GM23338 (cell line): ENCODE measurements around the gene FCN2. TPM values are rescaled to one million over a fixed set of nuclear protein-coding genes. Genes with fewer than 3 reads are reported as not detected.

Experiments
- ATAC-seq: fragments of 200-7000 bp; cut with Tn5 transposase; 3 replicates; pipeline ENCODE4 v1.9.1; 2020
- DNase-seq: peaks from one replicate; pipeline ENCODE4 v3.0.0-alpha.2; 2015; ENCODE audit warnings: low spot score
- H2AFZ ChIP-seq: fragments of 200-600 bp; sonication (generic); 2 replicates; pipeline ENCODE4 v1.8.0; 2016; ENCODE audit warnings: antibody characterized with exemption, mild to moderate bottlenecking, moderate library complexity
- H3F3A ChIP-seq: fragments of 200-600 bp; sonication (generic); replicated peaks from 2 replicates; pipeline ENCODE4 v1.8.0; 2017; ENCODE audit warnings: antibody characterized with exemption, mixed run types, low read depth
- H3K27ac ChIP-seq: fragments of 200-600 bp; sonication (generic); 2 replicates; pipeline ENCODE4 v1.6.1; 2016; ENCODE audit warnings: low read depth
- H3K27me3 ChIP-seq: fragments of 200-600 bp; sonication (generic); 2 replicates; pipeline ENCODE4 v1.8.0; 2016; ENCODE audit warnings: mild to moderate bottlenecking, mixed run types, moderate library complexity; ENCODE audit not compliant: insufficient read depth
- H3K36me3 ChIP-seq: fragments of 200-600 bp; sonication (generic); 2 replicates; pipeline ENCODE4 v1.8.0; 2016; ENCODE audit warnings: mild to moderate bottlenecking; ENCODE audit not compliant: insufficient read depth
- H3K4me1 ChIP-seq: fragments of 200-600 bp; sonication (generic); 2 replicates; pipeline ENCODE4 v1.8.0; 2016; ENCODE audit warnings: mild to moderate bottlenecking, moderate library complexity; ENCODE audit not compliant: insufficient read depth
- H3K4me2 ChIP-seq: fragments of 200-600 bp; sonication (generic); 2 replicates; pipeline ENCODE4 v1.7.1; 2017; ENCODE audit warnings: mixed run types
- H3K4me3 ChIP-seq: fragments of 200-600 bp; sonication (generic); 2 replicates; pipeline ENCODE4 v1.6.1; 2016; ENCODE audit warnings: mixed run types
- H3K79me2 ChIP-seq: fragments of 200-600 bp; sonication (generic); replicated peaks from 2 replicates; pipeline ENCODE4 v1.8.0; 2017; ENCODE audit warnings: mild to moderate bottlenecking; ENCODE audit not compliant: insufficient read depth
- H3K9me2 ChIP-seq: fragments of 200-600 bp; sonication (generic); 2 replicates; pipeline ENCODE4 v1.8.0; 2017; ENCODE audit not compliant: insufficient read depth
- H4K20me1 ChIP-seq: fragments of 200-600 bp; sonication (generic); replicated peaks from 2 replicates; pipeline ENCODE4 v1.8.0; 2017; ENCODE audit warnings: mild to moderate bottlenecking; ENCODE audit not compliant: insufficient read depth
- H3K27ac Mint-ChIP-seq: 2 replicates; pipeline ENCODE4 v1.8.0; 2020; ENCODE audit warnings: inconsistent platforms, mild to moderate bottlenecking, moderate library complexity, mixed read lengths
- H3K27me3 Mint-ChIP-seq: 3 replicates; pipeline ENCODE4 v1.8.0; 2022; ENCODE audit warnings: low read depth, mild to moderate bottlenecking, moderate library complexity, mixed read lengths, inconsistent platforms; ENCODE audit not compliant: insufficient read depth, poor library complexity
- H3K36me3 Mint-ChIP-seq: 3 replicates; pipeline ENCODE4 v1.8.0; 2021; ENCODE audit warnings: low read depth, mild to moderate bottlenecking, inconsistent platforms, moderate library complexity, mixed read lengths
- H3K4me1 Mint-ChIP-seq: 3 replicates; pipeline ENCODE4 v1.8.0; 2020; ENCODE audit warnings: mild to moderate bottlenecking, inconsistent platforms, mixed read lengths
- H3K4me3 Mint-ChIP-seq: 3 replicates; pipeline ENCODE4 v1.8.0; 2021; ENCODE audit warnings: moderate library complexity, mild to moderate bottlenecking, inconsistent platforms, mixed read lengths
- H3K9me3 Mint-ChIP-seq: 3 replicates; pipeline ENCODE4 v1.8.0; 2020; ENCODE audit warnings: moderate library complexity, mild to moderate bottlenecking, inconsistent platforms, mixed read lengths
- CREB1 ChIP-seq: fragments of 250-450 bp; sonication (Bioruptor Pico); IDR thresholded peaks from 2 replicates; pipeline ENCODE4 v1.5.0; 2020; ENCODE audit warnings: low read depth, mild to moderate bottlenecking, moderate library complexity
- EZH2 ChIP-seq: fragments of 200-600 bp; sonication (generic); IDR thresholded peaks from one replicate; pipeline ENCODE4 v1.8.0; 2017; ENCODE audit warnings: antibody characterized with exemption, mild to moderate bottlenecking, low read depth; ENCODE audit not compliant: unreplicated experiment
- EZH2phosphoT487 ChIP-seq: fragments of 200-600 bp; sonication (generic); IDR thresholded peaks from one replicate; pipeline ENCODE4 v1.8.1; 2018; ENCODE audit warnings: antibody characterized with exemption; ENCODE audit not compliant: unreplicated experiment
- JUNB ChIP-seq: IDR thresholded peaks from one replicate; pipeline ENCODE4 v1.6.1; 2016; ENCODE audit warnings: antibody characterized with exemption; ENCODE audit not compliant: unreplicated experiment
- NANOG ChIP-seq: IDR thresholded peaks from 2 replicates; pipeline ENCODE4 v1.6.1; 2016; ENCODE audit warnings: antibody characterized with exemption, borderline replicate concordance
- POLR2AphosphoS5 ChIP-seq: IDR thresholded peaks from 2 replicates; pipeline ENCODE4 v1.6.1; 2016; ENCODE audit warnings: antibody characterized with exemption, low read depth
- REST ChIP-seq: IDR thresholded peaks from one replicate; pipeline ENCODE4 v1.6.1; 2018; ENCODE audit warnings: antibody characterized with exemption; ENCODE audit not compliant: unreplicated experiment
- STAT1 ChIP-seq: IDR thresholded peaks from one replicate; pipeline ENCODE4 v1.6.1; 2016; ENCODE audit warnings: antibody characterized with exemption; ENCODE audit not compliant: unreplicated experiment
- ZNF114 ChIP-seq: fragments of 250-450 bp; sonication (Bioruptor Pico); IDR thresholded peaks from 2 replicates; pipeline ENCODE4 v1.5.0; 2020; ENCODE audit warnings: mild to moderate bottlenecking, moderate library complexity
- ZNF331 ChIP-seq: fragments of 250-450 bp; sonication (Bioruptor Pico); IDR thresholded peaks from 2 replicates; pipeline ENCODE4 v1.5.0; 2020; ENCODE audit warnings: low read depth, mild to moderate bottlenecking, moderate library complexity
- polyA plus RNA-seq: library from polyadenylated mRNA; unstranded; fragments of >200 nt; fragmentation: Nextera tagmentation; extraction: Ambion mirVana; gene quantifications from 2 replicates; pipeline ENCODE4 v1.2.1, GENCODE V29; 2016
- total RNA-seq: library from RNA; depleted of rRNA; stranded (reverse); fragments of >200 nt; shearing (Covaris generic); gene quantifications from 2 replicates; pipeline ENCODE4 v1.2.3, GENCODE V29; 2014
- TF ChIP-seq, protein P1 (sequence below): fragments of 250-450 bp; sonication (Bioruptor Pico); IDR thresholded peaks from 2 replicates; pipeline ENCODE4 v1.5.0; 2020; ENCODE audit warnings: mild to moderate bottlenecking, moderate library complexity
- TF ChIP-seq, protein P2 (sequence below): IDR thresholded peaks from 2 replicates; pipeline ENCODE4 v1.6.1; 2016; ENCODE audit warnings: antibody characterized with exemption
- TF ChIP-seq, protein P3 (sequence below), 2 experiments: fragments of 200-600 bp in 1 of 2; sonication (generic) in 1 of 2; conservative IDR thresholded peaks; 2 replicates each; pipeline versions ENCODE4 v1.5.1 to v1.6.1; 2016 to 2017; ENCODE audit warnings: antibody characterized with exemption in 2 of 2, low read depth in 2 of 2, mild to moderate bottlenecking in 2 of 2, moderate library complexity in 1 of 2

Gene FCN2
- total and polyA plus RNA-seq, 2 experiments from 2014 or later: not detected

GRCh38 chr9:134936346-134937163 is 55.9 kb downstream of the FCN2 start:
- Mint-ChIP-seq H3K9me3 (no peaks in the 10 kb centered on the region), H3K4me1 (peaks cover 4% of the 10 kb centered on the region), H3K36me3 (no peaks in the 10 kb centered on the region), H3K27ac (no peak overlapping the region), H3K27me3 (peaks cover 14% of the 10 kb centered on the region), H3K4me3 (no peak overlapping the region)
- Histone ChIP-seq H3K9me2 (no peaks in the 10 kb centered on the region), H3K27ac (no peak overlapping the region), H3K4me3 (no peak overlapping the region), H3K4me2 (no peak overlapping the region), H3F3A (no peaks in the 10 kb centered on the region), H3K36me3 (no peaks in the 10 kb centered on the region), H4K20me1 (no peaks in the 10 kb centered on the region), H3K4me1 (no peaks in the 10 kb centered on the region), H3K27me3 (no peaks in the 10 kb centered on the region), H2AFZ (no peak overlapping the region), H3K79me2 (no peaks in the 10 kb centered on the region)
- DNase-seq (no peak), ATAC-seq (peak; percentile 16; the same call in 1 of the 3 replicates)
- TF ChIP-seq ZNF331 (no peak), ZNF114 (no peak), EZH2 (no peak), NANOG (no peak), CREB1 (CRISPR knock-in tag) (no peak), EZH2phosphoT487 (no peak), POLR2AphosphoS5 (no peak), STAT1 (no peak), JUNB (no peak), REST (no peak)
- TF ChIP-seq, protein P1, sequence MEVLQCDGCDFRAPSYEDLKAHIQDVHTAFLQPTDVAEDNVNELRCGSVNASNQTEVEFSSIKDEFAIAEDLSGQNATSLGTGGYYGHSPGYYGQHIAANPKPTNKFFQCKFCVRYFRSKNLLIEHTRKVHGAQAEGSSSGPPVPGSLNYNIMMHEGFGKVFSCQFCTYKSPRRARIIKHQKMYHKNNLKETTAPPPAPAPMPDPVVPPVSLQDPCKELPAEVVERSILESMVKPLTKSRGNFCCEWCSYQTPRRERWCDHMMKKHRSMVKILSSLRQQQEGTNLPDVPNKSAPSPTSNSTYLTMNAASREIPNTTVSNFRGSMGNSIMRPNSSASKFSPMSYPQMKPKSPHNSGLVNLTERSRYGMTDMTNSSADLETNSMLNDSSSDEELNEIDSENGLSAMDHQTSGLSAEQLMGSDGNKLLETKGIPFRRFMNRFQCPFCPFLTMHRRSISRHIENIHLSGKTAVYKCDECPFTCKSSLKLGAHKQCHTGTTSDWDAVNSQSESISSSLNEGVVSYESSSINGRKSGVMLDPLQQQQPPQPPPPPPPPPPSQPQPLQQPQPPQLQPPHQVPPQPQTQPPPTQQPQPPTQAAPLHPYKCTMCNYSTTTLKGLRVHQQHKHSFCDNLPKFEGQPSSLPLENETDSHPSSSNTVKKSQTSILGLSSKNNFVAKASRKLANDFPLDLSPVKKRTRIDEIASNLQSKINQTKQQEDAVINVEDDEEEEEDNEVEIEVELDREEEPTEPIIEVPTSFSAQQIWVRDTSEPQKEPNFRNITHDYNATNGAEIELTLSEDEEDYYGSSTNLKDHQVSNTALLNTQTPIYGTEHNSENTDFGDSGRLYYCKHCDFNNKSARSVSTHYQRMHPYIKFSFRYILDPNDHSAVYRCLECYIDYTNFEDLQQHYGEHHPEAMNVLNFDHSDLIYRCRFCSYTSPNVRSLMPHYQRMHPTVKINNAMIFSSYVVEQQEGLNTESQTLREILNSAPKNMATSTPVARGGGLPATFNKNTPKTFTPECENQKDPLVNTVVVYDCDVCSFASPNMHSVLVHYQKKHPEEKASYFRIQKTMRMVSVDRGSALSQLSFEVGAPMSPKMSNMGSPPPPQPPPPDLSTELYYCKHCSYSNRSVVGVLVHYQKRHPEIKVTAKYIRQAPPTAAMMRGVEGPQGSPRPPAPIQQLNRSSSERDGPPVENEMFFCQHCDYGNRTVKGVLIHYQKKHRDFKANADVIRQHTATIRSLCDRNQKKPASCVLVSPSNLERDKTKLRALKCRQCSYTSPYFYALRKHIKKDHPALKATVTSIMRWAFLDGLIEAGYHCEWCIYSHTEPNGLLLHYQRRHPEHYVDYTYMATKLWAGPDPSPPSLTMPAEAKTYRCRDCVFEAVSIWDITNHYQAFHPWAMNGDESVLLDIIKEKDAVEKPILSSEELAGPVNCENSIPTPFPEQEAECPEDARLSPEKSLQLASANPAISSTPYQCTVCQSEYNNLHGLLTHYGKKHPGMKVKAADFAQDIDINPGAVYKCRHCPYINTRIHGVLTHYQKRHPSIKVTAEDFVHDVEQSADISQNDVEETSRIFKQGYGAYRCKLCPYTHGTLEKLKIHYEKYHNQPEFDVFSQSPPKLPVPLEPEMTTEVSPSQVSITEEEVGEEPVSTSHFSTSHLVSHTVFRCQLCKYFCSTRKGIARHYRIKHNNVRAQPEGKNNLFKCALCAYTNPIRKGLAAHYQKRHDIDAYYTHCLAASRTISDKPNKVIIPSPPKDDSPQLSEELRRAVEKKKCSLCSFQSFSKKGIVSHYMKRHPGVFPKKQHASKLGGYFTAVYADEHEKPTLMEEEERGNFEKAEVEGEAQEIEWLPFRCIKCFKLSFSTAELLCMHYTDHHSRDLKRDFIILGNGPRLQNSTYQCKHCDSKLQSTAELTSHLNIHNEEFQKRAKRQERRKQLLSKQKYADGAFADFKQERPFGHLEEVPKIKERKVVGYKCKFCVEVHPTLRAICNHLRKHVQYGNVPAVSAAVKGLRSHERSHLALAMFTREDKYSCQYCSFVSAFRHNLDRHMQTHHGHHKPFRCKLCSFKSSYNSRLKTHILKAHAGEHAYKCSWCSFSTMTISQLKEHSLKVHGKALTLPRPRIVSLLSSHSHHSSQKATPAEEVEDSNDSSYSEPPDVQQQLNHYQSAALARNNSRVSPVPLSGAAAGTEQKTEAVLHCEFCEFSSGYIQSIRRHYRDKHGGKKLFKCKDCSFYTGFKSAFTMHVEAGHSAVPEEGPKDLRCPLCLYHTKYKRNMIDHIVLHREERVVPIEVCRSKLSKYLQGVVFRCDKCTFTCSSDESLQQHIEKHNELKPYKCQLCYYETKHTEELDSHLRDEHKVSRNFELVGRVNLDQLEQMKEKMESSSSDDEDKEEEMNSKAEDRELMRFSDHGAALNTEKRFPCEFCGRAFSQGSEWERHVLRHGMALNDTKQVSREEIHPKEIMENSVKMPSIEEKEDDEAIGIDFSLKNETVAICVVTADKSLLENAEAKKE (CRISPR knock-in tag): no peak
- TF ChIP-seq, protein P2, sequence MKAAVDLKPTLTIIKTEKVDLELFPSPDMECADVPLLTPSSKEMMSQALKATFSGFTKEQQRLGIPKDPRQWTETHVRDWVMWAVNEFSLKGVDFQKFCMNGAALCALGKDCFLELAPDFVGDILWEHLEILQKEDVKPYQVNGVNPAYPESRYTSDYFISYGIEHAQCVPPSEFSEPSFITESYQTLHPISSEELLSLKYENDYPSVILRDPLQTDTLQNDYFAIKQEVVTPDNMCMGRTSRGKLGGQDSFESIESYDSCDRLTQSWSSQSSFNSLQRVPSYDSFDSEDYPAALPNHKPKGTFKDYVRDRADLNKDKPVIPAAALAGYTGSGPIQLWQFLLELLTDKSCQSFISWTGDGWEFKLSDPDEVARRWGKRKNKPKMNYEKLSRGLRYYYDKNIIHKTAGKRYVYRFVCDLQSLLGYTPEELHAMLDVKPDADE: no peak
- TF ChIP-seq, protein P3, sequence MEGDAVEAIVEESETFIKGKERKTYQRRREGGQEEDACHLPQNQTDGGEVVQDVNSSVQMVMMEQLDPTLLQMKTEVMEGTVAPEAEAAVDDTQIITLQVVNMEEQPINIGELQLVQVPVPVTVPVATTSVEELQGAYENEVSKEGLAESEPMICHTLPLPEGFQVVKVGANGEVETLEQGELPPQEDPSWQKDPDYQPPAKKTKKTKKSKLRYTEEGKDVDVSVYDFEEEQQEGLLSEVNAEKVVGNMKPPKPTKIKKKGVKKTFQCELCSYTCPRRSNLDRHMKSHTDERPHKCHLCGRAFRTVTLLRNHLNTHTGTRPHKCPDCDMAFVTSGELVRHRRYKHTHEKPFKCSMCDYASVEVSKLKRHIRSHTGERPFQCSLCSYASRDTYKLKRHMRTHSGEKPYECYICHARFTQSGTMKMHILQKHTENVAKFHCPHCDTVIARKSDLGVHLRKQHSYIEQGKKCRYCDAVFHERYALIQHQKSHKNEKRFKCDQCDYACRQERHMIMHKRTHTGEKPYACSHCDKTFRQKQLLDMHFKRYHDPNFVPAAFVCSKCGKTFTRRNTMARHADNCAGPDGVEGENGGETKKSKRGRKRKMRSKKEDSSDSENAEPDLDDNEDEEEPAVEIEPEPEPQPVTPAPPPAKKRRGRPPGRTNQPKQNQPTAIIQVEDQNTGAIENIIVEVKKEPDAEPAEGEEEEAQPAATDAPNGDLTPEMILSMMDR (conservative IDR thresholded peaks at IDR 0.05; ENCODE audit: low read depth in 2 of 2): no peak
